Colonic mucosa (tissue), 4 donors: ENCODE data around the gene KNSTRN. TPM values are rescaled to one million over a fixed set of nuclear protein-coding genes. Genes with fewer than 3 reads are reported as not detected.

ENCODE experiments used
- DNase-seq: peaks from one replicate; pipeline ENCODE4 v3.0.0-alpha.2; 2020
- H3K27ac ChIP-seq: fragments of 200-600 bp; one replicate; pipeline ENCODE4 v1.8.0; 2021
- H3K27me3 ChIP-seq: fragments of 200-600 bp; one replicate; pipeline ENCODE4 v1.8.0; 2021
- H3K36me3 ChIP-seq: fragments of 200-600 bp; one replicate; pipeline ENCODE4 v1.8.0; 2021
- H3K4me1 ChIP-seq: fragments of 200-600 bp; one replicate; pipeline ENCODE4 v1.8.0; 2021; ENCODE audit warnings: mild to moderate bottlenecking
- H3K4me3 ChIP-seq: fragments of 200-600 bp; one replicate; pipeline ENCODE4 v1.8.0; 2021
- H3K9ac ChIP-seq, 2 donors: one replicate each; pipeline ENCODE4 v1.7.0; 2013; ENCODE audit warnings: control low read depth in 2 of 2, low read depth in 2 of 2, low read length in 2 of 2
- H3K9me3 ChIP-seq: fragments of 200-600 bp; one replicate; pipeline ENCODE4 v1.8.0; 2021
- CTCF ChIP-seq: fragments of 200-600 bp; IDR thresholded peaks from one replicate; pipeline ENCODE4 v1.8.0; 2022; ENCODE audit warnings: antibody characterized with exemption, mild to moderate bottlenecking
- intact Hi-C: fragments of 100-400 bp; cut with DNase I; formaldehyde crosslinking; loops from one replicate; pipeline ENCODE4 v1.14.1; 2022
- total RNA-seq, 2 donors: library from RNA; stranded (reverse); fragmentation: NEBNext Ultra II Directional in 1 of 2; extraction: Animal tissue kit (Norgen Biotek cat#: 25700) in 1 of 2; gene quantifications; one replicate each; pipeline ENCODE4 v1.2.1, GENCODE V29; 2021
- donor health status: healthy.
- donor health status: DM: no; HTN: no; CAD: no.
- donor health status: DM: no; HTN: no; CAD: no.

The KNSTRN gene
- total RNA-seq, 2 donors from 2014 or later: 12.2 to 51.2 TPM

GRCh38 chr15:40335938-40336743, 46.4 kb upstream of the KNSTRN start:
- H3K4me1 ChIP-seq: peaks cover 32% of the 10 kb centered on the region
- no peak overlapping the region for H3K4me3 ChIP-seq
- peak overlapping the region; percentile 3 for H3K27ac ChIP-seq
- no peaks in the 10 kb centered on the region for H3K9me3 ChIP-seq
- H3K27me3 ChIP-seq: no peaks in the 10 kb centered on the region
- H3K9ac ChIP-seq: no peak overlapping the region
- intact Hi-C loops: no loop called here
- TF ChIP-seq CTCF: no peak
- no peak for DNase-seq
- H3K36me3 ChIP-seq: no peaks in the 10 kb centered on the region

DNA sequence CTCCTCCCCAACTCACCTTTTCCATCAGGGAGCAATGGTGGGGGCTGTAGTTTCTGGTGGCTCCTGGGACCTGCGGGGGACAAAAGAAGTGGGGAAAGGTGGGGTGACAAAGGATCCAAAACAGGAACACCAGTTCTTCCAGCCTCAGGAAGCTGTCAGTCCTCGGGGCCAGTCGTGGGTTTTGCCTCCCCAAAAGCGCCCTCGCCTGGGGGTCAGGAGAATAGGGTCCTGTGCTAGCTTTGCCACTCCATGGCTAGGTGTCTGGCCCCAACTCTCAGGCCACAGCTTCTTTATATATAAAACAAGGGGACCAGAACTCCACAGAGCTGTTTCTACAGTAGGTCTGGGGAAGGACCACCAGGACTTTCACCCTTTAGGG, 45.8 kb upstream of the KNSTRN start:
- TF ChIP-seq CTCF: no peak
- H3K27me3 ChIP-seq: no peaks in the 10 kb centered on the region
- no peak overlapping the region for H3K4me3 ChIP-seq
- H3K9me3 ChIP-seq: no peaks in the 10 kb centered on the region
- DNase-seq: peak; percentile 28
- H3K9ac ChIP-seq: no peak overlapping the region
- H3K4me1 ChIP-seq: peaks cover 32% of the 10 kb centered on the region
- intact Hi-C loops: no loop called here
- H3K27ac ChIP-seq: peak overlapping the region; percentile 3
- no peaks in the 10 kb centered on the region for H3K36me3 ChIP-seq

DNA sequence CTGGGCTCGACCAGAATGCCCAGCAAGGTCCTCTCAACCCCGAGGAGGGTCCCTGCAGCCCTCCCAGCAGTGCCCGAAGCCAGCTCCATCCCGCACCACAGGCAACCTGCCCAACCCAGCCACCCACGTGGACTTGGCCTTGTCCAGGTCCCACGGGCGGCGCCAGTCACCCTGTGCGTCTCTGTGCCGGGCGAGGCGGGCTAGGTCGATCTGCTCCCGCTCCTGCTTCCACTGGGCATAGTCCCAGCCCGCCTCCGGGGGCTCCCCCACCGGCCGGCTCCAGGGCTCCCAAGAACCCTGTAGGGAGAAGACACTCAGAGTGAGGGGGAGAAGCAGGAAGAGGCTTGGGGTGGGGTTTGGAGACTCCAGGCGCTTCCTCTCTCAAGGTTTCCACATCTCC, 44.9 kb upstream of the KNSTRN start:
- no peaks in the 10 kb centered on the region for H3K27me3 ChIP-seq
- TF ChIP-seq CTCF: no peak
- H3K27ac ChIP-seq: no peak overlapping the region
- H3K9ac ChIP-seq: peak overlapping the region in 1 of 2 donors; percentile 71
- H3K9me3 ChIP-seq: no peaks in the 10 kb centered on the region
- intact Hi-C loops: no loop called here
- no peak overlapping the region for H3K4me3 ChIP-seq
- DNase-seq: no peak
- H3K36me3 ChIP-seq: no peaks in the 10 kb centered on the region
- H3K4me1 ChIP-seq: peaks cover 32% of the 10 kb centered on the region

GRCh38 chr15:40338041-40338657, 44.4 kb upstream of the KNSTRN start:
- no peak overlapping the region for H3K4me3 ChIP-seq
- no peaks in the 10 kb centered on the region for H3K27me3 ChIP-seq
- H3K27ac ChIP-seq: peak overlapping the region; percentile 9
- peaks cover 32% of the 10 kb centered on the region for H3K4me1 ChIP-seq
- DNase-seq: peak; percentile 72
- TF ChIP-seq CTCF: peak; percentile 71
- no peaks in the 10 kb centered on the region for H3K36me3 ChIP-seq
- intact Hi-C loops: no loop called here
- H3K9me3 ChIP-seq: no peaks in the 10 kb centered on the region
- peak overlapping the region in 1 of 2 donors; percentile 71 for H3K9ac ChIP-seq

GRCh38 chr15:40338921-40339620, 43.5 kb upstream of the KNSTRN start:
- Histone ChIP-seq H3K4me1 (peaks cover 28% of the 10 kb centered on the region), H3K36me3 (no peaks in the 10 kb centered on the region), H3K9me3 (no peaks in the 10 kb centered on the region), H3K9ac (peak overlapping the region; percentile 71 to 74), H3K4me3 (peak overlapping the region; percentile 29), H3K27me3 (no peaks in the 10 kb centered on the region), H3K27ac (peak overlapping the region; percentile 87)
- TF ChIP-seq CTCF: no peak
- DNase-seq: peak; percentile 26
- intact Hi-C loops: no loop called here
